Measurements from ENCODE around the gene GNAI3.

GRCh38 chr1:109621379-109622136 is 73.1 kb downstream of the GNAI3 start:
- TF ChIP-seq, protein P1, sequence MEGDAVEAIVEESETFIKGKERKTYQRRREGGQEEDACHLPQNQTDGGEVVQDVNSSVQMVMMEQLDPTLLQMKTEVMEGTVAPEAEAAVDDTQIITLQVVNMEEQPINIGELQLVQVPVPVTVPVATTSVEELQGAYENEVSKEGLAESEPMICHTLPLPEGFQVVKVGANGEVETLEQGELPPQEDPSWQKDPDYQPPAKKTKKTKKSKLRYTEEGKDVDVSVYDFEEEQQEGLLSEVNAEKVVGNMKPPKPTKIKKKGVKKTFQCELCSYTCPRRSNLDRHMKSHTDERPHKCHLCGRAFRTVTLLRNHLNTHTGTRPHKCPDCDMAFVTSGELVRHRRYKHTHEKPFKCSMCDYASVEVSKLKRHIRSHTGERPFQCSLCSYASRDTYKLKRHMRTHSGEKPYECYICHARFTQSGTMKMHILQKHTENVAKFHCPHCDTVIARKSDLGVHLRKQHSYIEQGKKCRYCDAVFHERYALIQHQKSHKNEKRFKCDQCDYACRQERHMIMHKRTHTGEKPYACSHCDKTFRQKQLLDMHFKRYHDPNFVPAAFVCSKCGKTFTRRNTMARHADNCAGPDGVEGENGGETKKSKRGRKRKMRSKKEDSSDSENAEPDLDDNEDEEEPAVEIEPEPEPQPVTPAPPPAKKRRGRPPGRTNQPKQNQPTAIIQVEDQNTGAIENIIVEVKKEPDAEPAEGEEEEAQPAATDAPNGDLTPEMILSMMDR (IDR thresholded peaks at IDR 0.05) = no peak
- no peak for TF ChIP-seq POLR2AphosphoS5 (IDR thresholded peaks at IDR 0.05)

All from esophagus muscularis mucosa (tissue), 3 donors.